ENCODE results near the gene MYO1D.
"Not testable (repeated sequence)": the region's sequence is repeated elsewhere in the genome, so short reads cannot be mapped to it uniquely, and the experiment has no call there.

The MYO1D gene

GRCh38 chr17:32912218-32912897 is 35.4 kb upstream of the MYO1D start:
- no peaks in the 10 kb centered on the region for H3K9me3 ChIP-seq (ENCODE audit: control insufficient read depth, low read depth, low read length)
- peaks cover 9% of the 10 kb centered on the region for H3K4me1 ChIP-seq (ENCODE audit: control insufficient read depth, low read depth, low read length)
- no peak overlapping the region for H3K4me3 ChIP-seq (ENCODE audit: low read length)
- H3K27me3 ChIP-seq (ENCODE audit: control insufficient read depth, insufficient read depth, low read length) = no peaks in the 10 kb centered on the region
- no peak overlapping the region for H3K27ac ChIP-seq (ENCODE audit: low read length)
- H3K9ac ChIP-seq (ENCODE audit: low read length) = no peak overlapping the region
- no peaks in the 10 kb centered on the region for H3K36me3 ChIP-seq (ENCODE audit: control insufficient read depth, low read depth, low read length)

DNA sequence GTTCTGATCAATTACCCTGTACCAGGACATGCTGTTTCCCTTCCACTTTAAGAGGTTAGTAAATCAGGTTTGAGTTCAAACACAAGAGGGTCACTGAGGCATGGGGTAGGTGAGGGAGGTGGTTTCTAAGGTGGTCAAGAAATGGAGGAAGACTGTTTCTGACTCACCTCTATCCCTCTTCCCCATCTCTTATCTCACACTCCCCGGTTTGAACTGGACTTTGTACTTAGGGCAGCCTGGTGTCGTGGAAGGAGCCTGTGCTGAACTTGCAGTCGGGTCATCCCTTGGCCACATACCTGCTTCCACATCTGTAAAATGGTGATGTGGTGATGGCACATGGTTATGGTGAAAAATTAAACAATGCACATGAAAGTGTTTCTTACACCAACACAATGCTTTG is 33.8 kb upstream of the MYO1D start:
- no peak overlapping the region for H3K9ac ChIP-seq (ENCODE audit: low read length)
- peaks cover 6% of the 10 kb centered on the region for H3K4me1 ChIP-seq (ENCODE audit: control insufficient read depth, low read depth, low read length)
- H3K36me3 ChIP-seq (ENCODE audit: control insufficient read depth, low read depth, low read length) = no peaks in the 10 kb centered on the region
- H3K9me3 ChIP-seq (ENCODE audit: control insufficient read depth, low read depth, low read length) = no peaks in the 10 kb centered on the region
- no peaks in the 10 kb centered on the region for H3K27me3 ChIP-seq (ENCODE audit: control insufficient read depth, insufficient read depth, low read length)
- H3K27ac ChIP-seq (ENCODE audit: low read length) = no peak overlapping the region
- no peak overlapping the region for H3K4me3 ChIP-seq (ENCODE audit: low read length)

DNA sequence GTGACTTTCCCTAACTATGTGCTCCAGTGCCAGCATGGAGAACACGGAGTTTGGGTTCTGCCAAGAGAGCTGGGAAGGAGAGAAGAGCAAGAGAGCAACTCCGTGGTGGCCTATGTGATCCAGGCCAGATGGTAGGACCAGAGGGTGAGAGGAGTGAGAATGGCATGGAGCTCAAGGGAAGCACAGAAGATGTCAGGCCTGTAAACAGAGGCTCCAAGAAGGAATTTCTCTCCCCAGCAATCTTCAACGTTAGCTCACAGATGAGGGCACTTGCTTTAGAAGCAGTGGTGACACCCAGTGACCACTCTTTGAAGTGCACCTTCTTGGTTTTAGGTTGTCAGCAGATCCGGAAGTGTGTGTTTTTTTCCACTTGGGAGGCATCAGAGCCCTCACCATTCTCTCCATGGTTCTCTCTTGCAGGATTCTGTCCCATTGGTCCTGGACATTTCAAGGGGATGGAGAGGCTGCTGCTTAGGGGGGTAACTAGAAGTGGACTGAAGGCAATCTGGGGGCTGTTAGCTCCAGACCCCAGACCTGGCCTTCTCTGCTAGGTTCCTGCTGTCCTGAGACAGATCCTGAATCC is 33.0 kb upstream of the MYO1D start:
- H3K9me3 ChIP-seq (ENCODE audit: control insufficient read depth, low read depth, low read length) = no peaks in the 10 kb centered on the region
- H3K4me3 ChIP-seq (ENCODE audit: low read length) = no peak overlapping the region
- H3K27ac ChIP-seq (ENCODE audit: low read length) = no peak overlapping the region
- H3K36me3 ChIP-seq (ENCODE audit: control insufficient read depth, low read depth, low read length) = no peaks in the 10 kb centered on the region
- H3K9ac ChIP-seq (ENCODE audit: low read length) = no peak overlapping the region
- peaks cover 6% of the 10 kb centered on the region for H3K4me1 ChIP-seq (ENCODE audit: control insufficient read depth, low read depth, low read length)
- H3K27me3 ChIP-seq (ENCODE audit: control insufficient read depth, insufficient read depth, low read length) = no peaks in the 10 kb centered on the region

DNA sequence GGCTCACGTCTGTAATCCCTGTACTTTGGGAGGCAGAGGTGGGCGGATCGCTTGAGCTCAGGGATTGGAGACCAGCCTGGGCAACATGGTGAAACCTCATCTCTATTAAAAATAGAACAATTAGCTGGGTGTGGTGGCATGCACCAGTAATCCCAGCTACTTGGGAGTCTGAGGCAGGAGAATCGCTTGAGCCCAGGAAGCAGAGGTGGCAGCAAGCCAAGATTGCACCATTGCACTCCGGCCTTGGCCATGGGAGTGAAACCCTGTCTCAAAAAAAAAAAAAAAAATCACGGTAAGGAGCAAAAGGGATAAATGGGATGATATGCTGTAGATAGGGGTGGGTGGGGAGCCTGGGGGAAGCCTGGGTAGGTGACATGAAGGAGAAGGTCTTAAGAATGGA is 30.7 kb upstream of the MYO1D start:
- Histone ChIP-seq H3K27me3 (ENCODE audit: control insufficient read depth, insufficient read depth, low read length) (no peaks in the 10 kb centered on the region), H3K4me1 (ENCODE audit: control insufficient read depth, low read depth, low read length) (peaks cover 6% of the 10 kb centered on the region), H3K36me3 (ENCODE audit: control insufficient read depth, low read depth, low read length) (no peaks in the 10 kb centered on the region), H3K27ac (ENCODE audit: low read length) (no peak overlapping the region), H3K9ac (ENCODE audit: low read length) (no peak overlapping the region), H3K9me3 (ENCODE audit: control insufficient read depth, low read depth, low read length) (no peaks in the 10 kb centered on the region), H3K4me3 (ENCODE audit: low read length) (no peak overlapping the region)

- H3K9ac ChIP-seq (ENCODE audit: low read length) = no peak overlapping the region
- H3K36me3 ChIP-seq (ENCODE audit: control insufficient read depth, low read depth, low read length) = no peaks in the 10 kb centered on the region
- H3K27me3 ChIP-seq (ENCODE audit: control insufficient read depth, insufficient read depth, low read length) = no peaks in the 10 kb centered on the region
- no peak overlapping the region for H3K4me3 ChIP-seq (ENCODE audit: low read length)
- no peaks in the 10 kb centered on the region for H3K4me1 ChIP-seq (ENCODE audit: control insufficient read depth, low read depth, low read length)
- peaks cover 5% of the 10 kb centered on the region for H3K9me3 ChIP-seq (ENCODE audit: control insufficient read depth, low read depth, low read length)
- no peak overlapping the region for H3K27ac ChIP-seq (ENCODE audit: low read length)
Measured at GRCh38 chr17:32904891-32905290, 28.0 kb upstream of the MYO1D start.

GRCh38 chr17:32903774-32904673 is 27.1 kb upstream of the MYO1D start:
- Histone ChIP-seq H3K9me3 (ENCODE audit: control insufficient read depth, low read depth, low read length) (peaks cover 5% of the 10 kb centered on the region), H3K27me3 (ENCODE audit: control insufficient read depth, insufficient read depth, low read length) (no peaks in the 10 kb centered on the region), H3K4me1 (ENCODE audit: control insufficient read depth, low read depth, low read length) (no peaks in the 10 kb centered on the region), H3K4me3 (ENCODE audit: low read length) (no peak overlapping the region), H3K36me3 (ENCODE audit: control insufficient read depth, low read depth, low read length) (no peaks in the 10 kb centered on the region), H3K9ac (ENCODE audit: low read length) (no peak overlapping the region), H3K27ac (ENCODE audit: low read length) (no peak overlapping the region)

GRCh38 chr17:32901743-32902142 is 24.8 kb upstream of the MYO1D start:
- Histone ChIP-seq H3K9me3 (ENCODE audit: control insufficient read depth, low read depth, low read length) (peaks cover 5% of the 10 kb centered on the region), H3K27me3 (ENCODE audit: control insufficient read depth, insufficient read depth, low read length) (no peaks in the 10 kb centered on the region), H3K27ac (ENCODE audit: low read length) (no peak overlapping the region), H3K4me3 (ENCODE audit: low read length) (no peak overlapping the region), H3K9ac (ENCODE audit: low read length) (no peak overlapping the region), H3K36me3 (ENCODE audit: control insufficient read depth, low read depth, low read length) (no peaks in the 10 kb centered on the region), H3K4me1 (ENCODE audit: control insufficient read depth, low read depth, low read length) (no peaks in the 10 kb centered on the region)

DNA sequence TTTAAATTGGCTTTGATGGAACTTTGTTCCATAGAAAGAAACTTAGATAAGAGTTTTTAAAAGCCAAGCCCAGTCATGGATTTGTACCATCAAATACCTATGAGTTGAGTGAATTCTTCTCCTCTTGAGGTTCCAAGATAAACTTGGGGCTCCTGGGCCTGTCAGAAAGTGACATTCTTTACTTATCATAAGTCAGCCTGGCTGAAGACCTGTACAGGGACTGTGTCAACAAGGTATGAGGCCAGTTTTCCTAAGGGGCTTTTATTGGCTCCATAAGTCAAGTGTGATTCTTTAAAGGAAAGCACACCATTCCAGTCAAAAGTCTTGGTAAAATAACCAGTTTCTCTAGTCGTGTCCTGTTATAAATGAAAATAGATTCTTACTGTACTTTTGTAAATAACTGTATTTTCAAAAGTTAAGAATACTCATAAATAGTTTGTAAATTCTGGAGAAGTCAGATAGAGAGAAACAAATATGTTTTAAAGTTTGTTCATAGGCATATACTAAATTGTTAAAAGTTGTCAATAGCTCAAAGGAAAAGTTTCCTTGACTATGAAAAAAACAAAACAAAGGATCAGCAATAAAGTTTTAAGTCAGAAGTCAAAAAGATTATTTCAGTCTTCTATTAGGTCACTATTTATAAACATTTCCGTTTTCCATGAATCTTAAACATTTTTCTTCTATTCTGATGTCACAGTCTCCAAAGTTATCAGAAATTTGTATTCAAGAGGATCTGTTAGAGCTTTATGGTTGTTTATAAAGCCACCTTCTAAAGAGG is 22.5 kb upstream of the MYO1D start:
- no peaks in the 10 kb centered on the region for H3K36me3 ChIP-seq (ENCODE audit: control insufficient read depth, low read depth, low read length)
- no peak overlapping the region for H3K9ac ChIP-seq (ENCODE audit: low read length)
- no peaks in the 10 kb centered on the region for H3K27me3 ChIP-seq (ENCODE audit: control insufficient read depth, insufficient read depth, low read length)
- H3K4me1 ChIP-seq (ENCODE audit: control insufficient read depth, low read depth, low read length) = no peaks in the 10 kb centered on the region
- peaks cover 5% of the 10 kb centered on the region for H3K9me3 ChIP-seq (ENCODE audit: control insufficient read depth, low read depth, low read length)
- no peak overlapping the region for H3K4me3 ChIP-seq (ENCODE audit: low read length)
- H3K27ac ChIP-seq (ENCODE audit: low read length) = no peak overlapping the region

- Histone ChIP-seq H3K9me3 (ENCODE audit: control insufficient read depth, low read depth, low read length) (peaks cover 5% of the 10 kb centered on the region), H3K27ac (ENCODE audit: low read length) (no peak overlapping the region), H3K4me3 (ENCODE audit: low read length) (no peak overlapping the region), H3K27me3 (ENCODE audit: control insufficient read depth, insufficient read depth, low read length) (no peaks in the 10 kb centered on the region), H3K4me1 (ENCODE audit: control insufficient read depth, low read depth, low read length) (no peaks in the 10 kb centered on the region), H3K9ac (ENCODE audit: low read length) (no peak overlapping the region), H3K36me3 (ENCODE audit: control insufficient read depth, low read depth, low read length) (no peaks in the 10 kb centered on the region)
Measured at GRCh38 chr17:32896647-32897258, 19.8 kb upstream of the MYO1D start.

GRCh38 chr17:32894245-32894644 is 17.3 kb upstream of the MYO1D start:
- Histone ChIP-seq H3K27me3 (ENCODE audit: control insufficient read depth, insufficient read depth, low read length) (no peaks in the 10 kb centered on the region), H3K9me3 (ENCODE audit: control insufficient read depth, low read depth, low read length) (no peaks in the 10 kb centered on the region), H3K4me1 (ENCODE audit: control insufficient read depth, low read depth, low read length) (no peaks in the 10 kb centered on the region), H3K36me3 (ENCODE audit: control insufficient read depth, low read depth, low read length) (no peaks in the 10 kb centered on the region), H3K27ac (ENCODE audit: low read length) (no peak overlapping the region), H3K9ac (ENCODE audit: low read length) (no peak overlapping the region), H3K4me3 (ENCODE audit: low read length) (no peak overlapping the region)

DNA sequence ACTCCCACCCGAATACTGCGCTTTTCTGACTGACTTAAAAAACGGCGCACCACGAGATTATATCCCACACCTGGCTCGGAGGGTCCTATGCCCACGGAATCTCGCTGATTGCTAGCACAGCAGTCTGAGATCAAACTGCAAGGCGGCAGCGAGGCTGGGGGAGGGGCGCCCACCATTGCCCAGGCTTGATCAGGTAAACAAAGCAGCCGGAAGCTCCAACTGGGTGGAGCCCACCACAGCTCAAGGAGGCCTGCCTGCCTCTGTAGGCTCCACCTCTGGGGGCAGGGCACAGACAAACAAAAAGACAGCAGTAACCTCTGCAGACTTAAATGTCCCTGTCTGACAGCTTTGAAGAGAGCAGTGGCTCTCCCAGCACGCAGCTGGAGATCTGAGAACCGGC is 10.5 kb upstream of the MYO1D start:
- H3K27me3 ChIP-seq (ENCODE audit: control insufficient read depth, insufficient read depth, low read length); H3K4me1 ChIP-seq (ENCODE audit: control insufficient read depth, low read depth, low read length); H3K9me3 ChIP-seq (ENCODE audit: control insufficient read depth, low read depth, low read length); H3K27ac ChIP-seq (ENCODE audit: low read length); H3K9ac ChIP-seq (ENCODE audit: low read length); H3K4me3 ChIP-seq (ENCODE audit: low read length); H3K36me3 ChIP-seq (ENCODE audit: control insufficient read depth, low read depth, low read length): not testable (repeated sequence)
